NCI-H2081 treated with DMSO at 0.1 percent for 48 hours (cell line): ENCODE data around the gene UNC80.
"Not testable (repeated sequence)": the region's sequence is repeated elsewhere in the genome, so short reads cannot be mapped to it uniquely, and the experiment has no call there.

ENCODE experiments used
- DNase-seq: peaks from one replicate; lab custom pipeline; 2025; lab: John Stamatoyannopoulos, UW

UNC80 gene, protein sequence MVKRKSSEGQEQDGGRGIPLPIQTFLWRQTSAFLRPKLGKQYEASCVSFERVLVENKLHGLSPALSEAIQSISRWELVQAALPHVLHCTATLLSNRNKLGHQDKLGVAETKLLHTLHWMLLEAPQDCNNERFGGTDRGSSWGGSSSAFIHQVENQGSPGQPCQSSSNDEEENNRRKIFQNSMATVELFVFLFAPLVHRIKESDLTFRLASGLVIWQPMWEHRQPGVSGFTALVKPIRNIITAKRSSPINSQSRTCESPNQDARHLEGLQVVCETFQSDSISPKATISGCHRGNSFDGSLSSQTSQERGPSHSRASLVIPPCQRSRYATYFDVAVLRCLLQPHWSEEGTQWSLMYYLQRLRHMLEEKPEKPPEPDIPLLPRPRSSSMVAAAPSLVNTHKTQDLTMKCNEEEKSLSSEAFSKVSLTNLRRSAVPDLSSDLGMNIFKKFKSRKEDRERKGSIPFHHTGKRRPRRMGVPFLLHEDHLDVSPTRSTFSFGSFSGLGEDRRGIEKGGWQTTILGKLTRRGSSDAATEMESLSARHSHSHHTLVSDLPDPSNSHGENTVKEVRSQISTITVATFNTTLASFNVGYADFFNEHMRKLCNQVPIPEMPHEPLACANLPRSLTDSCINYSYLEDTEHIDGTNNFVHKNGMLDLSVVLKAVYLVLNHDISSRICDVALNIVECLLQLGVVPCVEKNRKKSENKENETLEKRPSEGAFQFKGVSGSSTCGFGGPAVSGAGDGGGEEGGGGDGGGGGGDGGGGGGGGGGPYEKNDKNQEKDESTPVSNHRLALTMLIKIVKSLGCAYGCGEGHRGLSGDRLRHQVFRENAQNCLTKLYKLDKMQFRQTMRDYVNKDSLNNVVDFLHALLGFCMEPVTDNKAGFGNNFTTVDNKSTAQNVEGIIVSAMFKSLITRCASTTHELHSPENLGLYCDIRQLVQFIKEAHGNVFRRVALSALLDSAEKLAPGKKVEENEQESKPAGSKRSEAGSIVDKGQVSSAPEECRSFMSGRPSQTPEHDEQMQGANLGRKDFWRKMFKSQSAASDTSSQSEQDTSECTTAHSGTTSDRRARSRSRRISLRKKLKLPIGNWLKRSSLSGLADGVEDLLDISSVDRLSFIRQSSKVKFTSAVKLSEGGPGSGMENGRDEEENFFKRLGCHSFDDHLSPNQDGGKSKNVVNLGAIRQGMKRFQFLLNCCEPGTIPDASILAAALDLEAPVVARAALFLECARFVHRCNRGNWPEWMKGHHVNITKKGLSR (N-terminal part only)

DNA sequence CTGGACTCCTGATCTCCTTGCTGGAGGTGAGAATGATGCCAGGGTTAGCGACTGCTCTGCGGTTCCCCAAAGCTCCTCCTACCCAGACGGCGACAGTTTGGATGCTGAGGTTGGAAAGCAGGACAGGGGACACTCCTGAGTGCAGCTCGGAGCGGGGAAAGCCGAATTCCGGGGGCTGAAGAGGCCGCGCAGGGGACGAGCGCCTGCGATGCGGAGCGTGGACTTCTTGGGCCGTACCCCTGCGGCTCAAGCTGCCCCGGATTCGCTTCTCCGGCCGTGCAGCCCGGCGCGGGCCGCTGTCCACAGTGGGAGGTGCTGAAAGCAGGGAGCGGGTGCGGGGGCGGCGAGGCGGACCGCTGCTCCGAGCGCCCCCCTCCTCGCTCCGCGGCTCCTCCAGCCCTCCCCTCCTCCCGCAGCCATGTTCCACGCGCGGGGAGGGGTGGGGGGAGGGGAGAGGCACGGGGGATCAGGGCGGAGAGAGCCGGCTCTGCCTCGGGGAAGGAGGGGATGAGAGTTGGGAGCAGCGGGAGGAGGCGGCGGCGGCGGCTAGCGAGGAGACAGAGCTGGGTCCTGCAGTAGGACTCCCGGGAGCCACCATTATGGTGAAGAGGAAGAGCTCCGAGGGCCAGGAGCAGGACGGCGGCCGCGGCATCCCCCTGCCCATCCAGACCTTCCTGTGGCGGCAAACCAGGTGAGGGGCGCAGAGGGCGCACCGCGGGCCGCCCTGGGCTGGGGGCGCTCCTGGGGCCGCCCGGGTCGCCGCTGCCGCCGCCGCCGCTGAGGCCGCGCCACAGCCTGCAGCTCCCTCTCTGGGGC lies at the start of gene UNC80:
UNC80 (plus strand) TSS at position 359 of the 816 bp plus-strand sequence; CDS start at position 600, 241 bp downstream.
- DNase-seq = no peak

DNA sequence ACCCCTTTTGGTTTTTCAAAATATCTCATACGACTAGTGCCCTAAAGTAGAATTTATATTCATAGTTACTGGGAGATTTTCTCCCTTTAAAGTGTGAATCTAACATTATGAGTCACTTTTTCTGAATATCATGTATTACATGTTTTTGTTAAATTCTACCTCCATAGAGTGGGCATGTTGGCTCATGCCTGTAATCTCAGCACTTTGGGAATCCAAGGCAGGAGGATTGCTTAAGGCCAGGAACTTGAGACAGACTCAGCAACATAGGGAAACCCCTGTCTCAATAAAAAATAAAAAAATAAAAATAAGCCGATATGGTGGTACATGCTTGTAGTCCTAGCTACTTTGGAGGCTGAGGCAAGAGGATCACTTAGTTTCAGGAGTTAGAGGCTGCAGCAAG lies 45.3 kb upstream of the UNC80 start:
- no peak for DNase-seq

DNA sequence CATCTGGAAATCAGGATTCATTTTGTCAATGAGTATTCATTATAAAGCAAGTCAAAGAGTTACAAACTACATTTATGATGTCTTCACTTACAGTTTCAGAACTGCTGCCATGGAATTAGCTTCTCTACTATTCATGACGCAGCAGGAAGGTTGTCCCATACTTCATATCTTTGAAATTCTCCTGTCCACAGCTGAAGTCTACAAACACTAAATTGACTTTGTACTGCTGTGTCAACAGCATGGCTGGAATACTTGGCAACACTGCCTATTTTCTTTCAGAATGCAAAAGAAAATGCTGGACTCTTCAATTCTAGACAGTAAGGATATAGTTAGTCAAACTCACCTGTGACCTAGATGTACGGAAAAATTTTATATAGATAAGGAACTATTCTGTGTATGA lies 44.6 kb upstream of the UNC80 start:
- no peak for DNase-seq

DNA sequence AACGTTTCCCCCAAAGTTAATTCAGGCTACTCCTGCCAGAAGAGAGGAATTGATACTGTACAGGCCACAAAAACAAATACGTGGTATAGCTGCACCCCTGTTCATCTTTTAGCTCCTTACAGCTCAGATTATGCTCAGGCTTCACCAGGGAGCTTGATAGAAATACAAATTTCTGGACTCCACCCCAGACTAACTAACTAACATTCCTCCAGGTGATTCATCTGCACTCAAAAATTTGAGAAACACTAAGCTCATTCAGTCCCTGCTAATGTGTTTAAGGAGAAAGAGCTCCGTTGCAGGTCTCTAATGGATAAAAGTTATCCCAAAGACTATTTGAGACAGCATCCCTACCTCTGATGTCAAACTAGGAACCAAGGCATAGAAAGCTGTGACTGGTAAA lies 36.8 kb upstream of the UNC80 start:
- DNase-seq = no peak

DNA sequence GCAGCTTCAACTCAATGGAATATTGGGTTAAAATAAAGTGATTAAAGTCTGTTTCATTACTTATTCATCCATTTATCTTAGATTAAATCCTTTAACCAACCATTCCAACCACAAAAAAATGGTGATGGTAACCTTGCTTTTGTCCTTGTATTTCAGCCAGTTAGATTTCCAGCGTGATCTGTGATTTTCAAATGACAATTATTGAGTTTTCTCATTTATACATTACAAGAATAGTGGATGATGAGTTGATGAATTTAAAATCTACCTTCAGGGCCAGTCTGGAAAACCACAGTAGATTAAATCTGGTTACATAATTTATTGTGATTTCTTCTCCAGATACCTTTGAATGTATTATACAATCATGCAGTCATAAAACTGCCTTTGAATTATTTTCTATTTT lies 29.7 kb upstream of the UNC80 start:
- DNase-seq = no peak

DNA sequence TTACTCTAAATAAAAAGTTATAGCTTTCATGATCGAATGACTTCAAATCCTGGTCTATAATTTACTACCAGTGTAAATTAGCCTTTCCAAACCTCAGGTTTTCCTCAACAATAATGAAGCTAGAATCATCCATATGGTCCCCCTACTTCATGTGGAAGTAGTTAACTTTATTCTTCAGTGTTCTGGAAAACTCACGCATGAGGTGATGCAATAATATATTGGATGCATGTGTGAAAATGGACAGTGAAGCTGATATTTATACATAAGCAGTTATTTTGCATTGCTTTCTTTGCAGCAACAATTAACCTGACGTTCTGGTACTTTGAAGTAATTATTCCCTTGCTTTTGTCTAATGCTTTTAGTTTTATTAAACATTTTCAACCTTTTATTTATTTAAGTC lies 18.6 kb upstream of the UNC80 start:
- no peak for DNase-seq

DNA sequence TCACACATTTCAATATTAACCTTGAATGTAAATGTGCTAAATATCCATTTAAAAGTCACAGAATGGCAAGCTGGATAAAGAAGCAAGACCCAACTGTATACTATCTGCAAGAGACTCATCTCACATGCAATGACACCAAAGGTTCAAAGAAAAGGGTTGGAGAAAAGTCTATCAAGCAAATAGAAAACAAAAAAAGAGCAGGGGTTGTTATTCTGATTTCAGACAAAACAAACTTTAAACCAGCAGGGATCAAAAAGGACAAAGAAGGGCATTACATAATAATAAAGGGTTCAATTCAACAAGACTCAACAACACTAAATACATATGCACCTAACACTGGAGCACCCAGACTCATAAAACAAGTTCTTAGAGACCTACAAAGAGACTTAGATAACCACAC lies 14.5 kb upstream of the UNC80 start:
- no peak for DNase-seq

DNA sequence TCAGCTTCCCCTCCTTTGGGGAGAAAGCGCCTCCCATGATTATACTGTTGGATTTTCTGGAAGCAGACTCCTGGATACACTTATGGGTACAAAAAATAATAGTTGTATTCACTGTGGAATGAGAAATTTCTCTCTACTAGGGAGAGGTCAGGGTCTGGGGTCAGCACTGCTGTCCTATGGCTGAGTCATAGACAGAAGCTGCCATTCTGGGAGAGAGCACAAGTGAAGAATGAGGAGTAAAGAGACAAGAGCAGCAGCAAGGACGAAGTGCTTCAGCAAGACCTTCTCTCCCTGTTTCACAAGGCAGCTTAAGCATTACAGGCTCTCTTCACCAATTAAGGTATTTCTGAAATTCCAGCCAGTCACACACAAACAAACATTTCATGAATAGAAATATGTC lies 10.1 kb upstream of the UNC80 start:
- DNase-seq = no peak

DNA sequence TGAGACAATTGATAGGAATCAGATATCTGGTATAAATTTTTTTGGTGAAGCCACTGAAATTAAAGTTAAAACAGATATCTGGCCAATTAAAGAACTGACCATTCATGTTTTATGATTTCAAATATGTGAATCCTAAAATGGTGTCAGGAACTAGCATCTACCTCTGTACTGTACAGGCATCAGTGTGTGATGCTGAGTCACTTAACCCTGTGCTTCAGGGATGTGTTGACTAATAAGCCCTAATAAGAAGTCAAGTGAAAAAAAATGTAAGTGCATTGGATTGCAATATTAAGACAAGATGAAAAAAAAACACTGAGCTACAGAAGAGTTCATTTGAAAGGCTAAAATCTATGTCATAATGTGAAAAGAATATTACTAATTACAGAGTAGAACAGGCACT lies 9.1 kb upstream of the UNC80 start:
- no peak for DNase-seq

DNA sequence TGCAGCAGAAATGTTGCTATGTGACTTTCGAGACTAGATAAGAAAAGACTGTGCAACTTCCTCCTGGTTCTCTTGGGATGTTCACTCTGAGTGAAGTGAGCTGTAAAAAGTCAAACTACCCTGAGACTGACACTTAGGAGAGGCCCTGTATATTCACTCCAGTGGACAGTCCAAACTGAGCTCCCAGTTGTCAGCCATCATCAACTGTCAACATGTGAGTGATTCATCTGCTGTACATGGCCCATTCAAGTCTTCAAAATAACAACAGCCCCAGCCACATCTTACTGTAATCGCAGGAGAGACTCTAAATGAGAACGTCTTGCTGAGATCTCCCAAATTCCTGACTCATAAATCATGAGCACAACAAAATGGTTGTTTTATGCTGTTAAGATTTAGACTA lies 8.5 kb upstream of the UNC80 start:
- DNase-seq = no peak

DNA sequence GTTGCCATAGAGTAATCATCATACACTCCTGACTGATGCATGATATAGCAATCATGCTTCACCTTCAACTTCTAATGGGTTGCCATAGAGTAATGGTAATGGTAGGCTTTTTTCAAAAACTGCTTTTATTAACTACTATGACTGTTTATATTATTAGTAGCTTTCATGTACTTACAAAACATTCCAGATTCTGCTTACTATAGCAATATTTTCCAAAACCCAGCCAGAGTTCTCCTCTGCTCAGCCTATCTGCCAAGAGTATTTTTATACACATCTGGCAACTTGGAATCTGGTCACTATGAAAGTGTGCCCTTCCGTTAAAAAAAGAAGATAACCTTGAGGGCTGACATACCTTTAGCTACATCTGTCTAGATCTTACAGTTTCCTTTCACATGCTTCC lies 5.0 kb upstream of the UNC80 start:
- no peak for DNase-seq

DNA sequence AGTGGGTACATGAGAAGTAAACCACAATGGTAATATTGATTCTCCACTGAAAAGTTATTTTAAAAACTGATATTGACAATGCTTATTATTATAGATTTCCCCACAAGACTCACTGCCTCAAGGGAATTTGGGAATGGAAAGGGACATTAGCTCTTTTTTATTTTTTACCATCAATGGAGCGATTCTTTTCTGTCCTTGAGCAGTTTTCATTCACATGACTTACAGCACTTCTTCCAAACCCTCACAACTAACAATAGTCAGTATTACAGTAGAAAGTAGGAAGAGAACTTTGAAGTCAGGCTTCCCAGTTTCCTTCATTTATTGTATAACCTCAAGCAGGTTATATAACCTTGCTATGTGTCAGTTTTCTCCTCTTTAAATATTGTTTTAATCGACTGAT lies 4.3 kb upstream of the UNC80 start:
- DNase-seq = no peak

DNA sequence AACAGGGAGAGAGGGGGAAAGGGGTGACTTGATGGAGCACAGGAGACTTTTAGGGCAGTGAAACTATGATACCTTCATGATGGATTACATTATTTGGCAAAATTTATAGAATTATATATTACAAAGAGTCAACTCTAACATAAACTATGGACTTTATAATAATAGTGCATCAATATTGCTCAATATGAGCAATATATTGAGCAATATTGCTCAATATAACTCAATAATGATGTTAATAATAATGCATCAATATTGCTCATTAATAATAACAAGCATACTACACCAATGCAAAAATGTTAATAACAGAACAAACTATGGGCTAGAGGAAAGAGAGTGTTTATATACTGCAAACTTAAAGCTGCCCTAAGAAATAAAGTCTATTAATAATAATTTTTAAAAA lies 3.1 kb upstream of the UNC80 start:
- DNase-seq = no peak

DNA sequence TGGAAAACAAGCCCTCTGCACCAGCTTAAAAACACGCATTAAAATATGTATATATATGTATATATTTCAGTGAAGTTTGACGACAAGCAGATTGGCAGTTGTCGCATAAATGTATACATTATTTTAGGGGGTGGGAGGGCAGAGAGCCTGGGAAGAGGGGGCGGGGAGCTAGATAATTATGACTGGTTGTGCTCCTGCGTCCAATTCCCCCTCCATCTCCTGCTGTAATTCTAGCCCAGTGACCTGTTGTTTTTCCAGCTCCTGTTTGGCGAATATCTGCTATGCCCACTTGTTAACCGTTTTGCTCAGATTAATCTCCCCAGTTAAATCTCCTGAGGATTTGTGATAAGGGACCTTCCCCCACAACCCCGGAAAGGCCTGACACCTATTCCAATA lies 656 bp downstream of the UNC80 start:
- DNase-seq = peak; percentile 22

DNA sequence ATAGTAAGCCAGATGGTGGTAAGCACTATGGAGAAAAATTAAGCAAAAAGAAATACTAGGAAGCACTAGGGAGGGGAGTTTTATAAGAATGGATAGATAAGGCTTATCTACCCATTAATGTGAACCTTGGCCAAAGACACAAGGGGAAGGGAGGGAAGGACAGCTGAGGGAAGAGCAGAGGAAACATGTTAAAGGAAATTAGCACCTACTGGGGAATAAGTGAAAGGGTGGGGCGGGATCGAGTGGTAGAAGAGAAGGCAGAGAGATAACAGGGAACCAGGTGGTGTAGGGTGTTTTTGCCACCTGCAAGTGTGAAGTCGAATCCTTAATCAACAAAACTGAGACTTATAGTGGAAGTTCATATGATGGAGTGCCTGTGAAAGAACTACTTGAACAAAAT lies 1.7 kb downstream of the UNC80 start:
- no peak for DNase-seq

DNA sequence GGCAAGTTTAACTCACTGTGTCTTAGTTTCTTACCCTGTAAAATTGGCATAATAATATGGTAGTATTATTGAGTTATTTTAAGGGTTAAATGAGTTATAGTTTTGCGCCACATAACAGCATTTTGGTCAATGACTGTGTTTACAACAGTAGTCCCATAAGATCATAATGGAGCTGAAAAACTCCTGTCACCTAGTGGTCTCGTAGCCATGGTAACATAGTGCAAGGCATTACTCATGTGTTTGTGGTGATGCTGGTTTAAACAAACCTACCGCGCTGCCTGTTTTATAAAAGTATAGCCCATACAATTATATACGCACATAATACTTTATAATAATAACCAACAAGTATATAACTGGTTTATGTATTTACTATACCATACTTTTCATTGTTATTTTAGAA lies 15.8 kb downstream of the UNC80 start:
- DNase-seq = no peak

DNA sequence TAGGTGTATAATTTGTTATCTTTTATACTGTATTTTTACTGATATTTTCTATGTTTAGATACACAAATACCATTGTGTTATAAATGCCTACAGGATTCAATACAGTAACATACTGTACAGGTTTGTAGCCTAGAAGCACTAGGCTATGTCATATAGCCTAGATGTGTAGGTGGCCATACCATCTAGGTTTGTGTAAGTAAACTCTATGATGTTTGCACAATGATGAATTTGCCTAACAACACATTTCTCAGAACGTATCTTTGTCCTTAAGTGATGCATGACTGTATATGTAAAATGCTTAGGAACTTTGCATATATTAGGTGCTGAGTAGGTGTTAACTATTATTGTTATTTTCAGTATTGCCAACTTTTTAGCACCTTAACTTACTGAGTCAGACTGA lies 17.3 kb downstream of the UNC80 start:
- DNase-seq = no peak

DNA sequence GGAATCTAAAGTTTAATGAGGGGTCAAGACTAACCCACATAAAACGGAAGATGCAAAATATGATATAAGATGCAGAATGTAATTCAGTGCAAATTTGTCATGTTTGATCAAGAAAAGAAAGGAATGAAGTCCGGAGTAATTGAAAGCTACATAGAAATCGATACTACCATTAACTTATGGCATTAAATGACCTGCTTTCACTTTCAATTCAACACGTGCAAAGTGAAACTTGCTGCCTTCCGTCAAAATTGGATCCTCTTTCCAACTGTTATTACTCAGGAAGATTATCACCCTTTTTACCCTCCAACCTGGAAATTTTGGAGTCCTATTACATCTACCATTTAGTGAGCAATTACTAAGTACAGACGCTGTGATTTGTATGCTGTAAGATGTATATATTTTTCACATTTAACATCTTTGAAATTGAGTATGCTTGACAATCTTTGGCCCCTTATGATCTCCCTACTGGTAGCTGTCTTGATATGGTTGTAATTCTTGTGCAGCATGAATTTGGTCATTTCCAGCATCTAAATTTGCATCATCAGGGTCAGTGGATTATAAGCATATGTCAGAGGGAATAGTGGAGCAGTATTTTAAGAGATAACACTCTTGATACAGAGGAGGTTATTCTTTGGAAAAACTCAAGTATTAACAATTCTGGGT lies 18.6 kb downstream of the UNC80 start:
- no peak for DNase-seq

DNA sequence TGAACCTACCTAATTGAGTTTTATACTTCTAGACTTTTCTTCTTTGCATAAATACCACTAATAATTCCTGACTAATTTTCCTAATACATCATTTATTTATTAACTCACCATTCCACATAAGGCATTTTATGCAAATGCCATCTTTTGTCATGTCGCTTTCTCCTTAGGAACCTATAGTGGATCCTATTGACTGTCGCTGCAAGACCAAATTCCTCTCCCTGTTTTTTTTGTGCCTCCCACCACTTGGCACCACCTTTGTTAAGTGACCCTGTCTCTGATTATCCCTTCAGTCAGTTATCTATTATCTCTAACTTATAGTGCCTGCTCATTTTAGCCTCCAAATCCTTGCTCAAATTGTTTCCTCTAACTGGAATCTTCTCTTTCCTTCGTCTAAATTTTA lies 19.5 kb downstream of the UNC80 start:
- DNase-seq = no peak

DNA sequence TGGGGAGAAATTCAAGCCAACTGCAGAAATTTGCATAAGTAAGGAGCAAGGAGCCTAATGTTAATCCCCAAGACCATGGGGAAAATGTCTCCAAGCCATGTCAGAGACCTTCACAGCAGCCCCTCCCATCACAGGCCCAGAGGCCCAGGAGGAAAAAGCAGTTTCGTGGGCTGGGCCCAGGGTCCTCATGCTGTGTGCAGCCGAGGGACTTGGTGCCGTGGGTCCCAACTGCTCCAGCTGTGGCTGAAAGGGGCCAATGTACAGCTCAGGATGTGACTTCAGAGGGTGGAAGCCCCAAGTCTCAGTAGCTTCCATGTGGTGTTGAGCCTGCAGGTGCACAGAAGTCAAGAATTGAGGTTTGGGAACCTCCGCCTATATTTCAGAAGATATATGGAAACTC lies 23.8 kb downstream of the UNC80 start:
- not testable (repeated sequence) for DNase-seq

DNA sequence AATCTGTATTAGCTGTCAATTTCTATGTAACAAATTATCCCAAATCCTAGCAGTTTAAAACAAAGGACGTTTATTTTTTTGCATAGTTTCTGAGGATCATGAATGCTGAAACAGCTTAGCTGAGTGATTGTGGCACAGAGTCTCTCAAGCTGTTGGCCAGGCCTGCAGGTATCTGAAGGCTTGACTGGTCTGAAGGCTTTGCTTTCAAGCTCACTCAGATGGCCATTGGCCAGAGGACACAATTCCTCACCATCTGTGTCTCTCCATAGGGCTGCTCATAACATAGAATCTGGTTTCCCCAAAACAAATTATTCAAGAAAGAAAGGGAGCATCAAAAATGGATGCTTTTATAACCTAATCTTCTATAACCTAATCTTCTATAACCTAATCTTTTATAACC lies 33.7 kb downstream of the UNC80 start:
- DNase-seq = no peak
